Stimulated activated CD4-positive, alpha-beta T cell treated with anti-CD3 and anti-CD28 coated beads, Interleukin-12 subunit alpha, Interleukin-12 subunit beta, amount 100 ng/mL, for 48 hours (primary cell): ENCODE data around the gene AK2.
A peak's percentile ranks its signal among the peaks of the same experiment; 100 is the strongest.

Source experiments
- DNase-seq, 3 donors: peaks; one replicate each; pipeline ENCODE4 v3.0.0-alpha.2; 2020; ENCODE audit warnings: low read depth in 2 of 3, low spot score in 1 of 3

AK2 gene

GRCh38 chr1:33024430-33025179, 12.1 kb downstream of the AK2 start:
- DNase-seq: peak; percentile 70 to 82 (median 75)

- DNase-seq: no peak
Measured at GRCh38 chr1:33022650-33023200, 14.0 kb downstream of the AK2 start.

GRCh38 chr1:33021567-33022431, 14.9 kb downstream of the AK2 start:
- no peak for DNase-seq

GRCh38 chr1:33018112-33018511, 18.6 kb downstream of the AK2 start:
- no peak for DNase-seq

- DNase-seq: no peak
Measured at GRCh38 chr1:33017175-33017574, 19.5 kb downstream of the AK2 start.

GRCh38 chr1:33015216-33015615, 21.5 kb downstream of the AK2 start:
- no peak for DNase-seq

- DNase-seq: no peak
Measured at GRCh38 chr1:33014464-33015163, 22.1 kb downstream of the AK2 start.

GRCh38 chr1:33013791-33014190, 22.9 kb downstream of the AK2 start:
- no peak for DNase-seq

GRCh38 chr1:33012165-33012564, 24.5 kb downstream of the AK2 start:
- DNase-seq: no peak

- no peak for DNase-seq
Measured at GRCh38 chr1:33010932-33011731, 25.6 kb downstream of the AK2 start.

GRCh38 chr1:33009561-33009960, 27.1 kb downstream of the AK2 start:
- no peak for DNase-seq

GRCh38 chr1:33008051-33008914, 28.4 kb downstream of the AK2 start:
- no peak for DNase-seq

- no peak for DNase-seq
Measured at GRCh38 chr1:33007190-33008050, 29.3 kb downstream of the AK2 start.

GRCh38 chr1:33005838-33006421, 30.8 kb downstream of the AK2 start:
- DNase-seq: no peak

GRCh38 chr1:33005117-33005837, 31.4 kb downstream of the AK2 start:
- DNase-seq: no peak

- DNase-seq: no peak
Measured at GRCh38 chr1:33004613-33005012, 32.1 kb downstream of the AK2 start.

GRCh38 chr1:33003657-33004056, 33.0 kb downstream of the AK2 start:
- no peak for DNase-seq

- DNase-seq: no peak
Measured at GRCh38 chr1:33002006-33002405, 34.7 kb downstream of the AK2 start.
